Thyroid gland (tissue), 4 donors: ENCODE measurements around the gene JADE1.

Experiments
- POLR2A ChIP-seq, 2 donors: fragments of 450-650 bp; IDR thresholded peaks; one replicate each; pipeline ENCODE4 v1.6.1; 2017; ENCODE audit warnings: antibody characterized with exemption in 2 of 2, mild to moderate bottlenecking in 2 of 2, moderate library complexity in 1 of 2
- TF ChIP-seq, protein P1 (sequence below), 6 experiments: fragments of 200-600 bp in 3 of 6; fragments of 450-650 bp in 3 of 6; sonication (generic) in 3 of 6; IDR thresholded peaks; one replicate each; pipeline ENCODE4 v1.5.1; 2016 to 2019; ENCODE audit warnings: antibody characterized with exemption in 6 of 6, mild to moderate bottlenecking in 2 of 6, inconsistent platforms in 1 of 6, moderate library complexity in 1 of 6

DNA sequence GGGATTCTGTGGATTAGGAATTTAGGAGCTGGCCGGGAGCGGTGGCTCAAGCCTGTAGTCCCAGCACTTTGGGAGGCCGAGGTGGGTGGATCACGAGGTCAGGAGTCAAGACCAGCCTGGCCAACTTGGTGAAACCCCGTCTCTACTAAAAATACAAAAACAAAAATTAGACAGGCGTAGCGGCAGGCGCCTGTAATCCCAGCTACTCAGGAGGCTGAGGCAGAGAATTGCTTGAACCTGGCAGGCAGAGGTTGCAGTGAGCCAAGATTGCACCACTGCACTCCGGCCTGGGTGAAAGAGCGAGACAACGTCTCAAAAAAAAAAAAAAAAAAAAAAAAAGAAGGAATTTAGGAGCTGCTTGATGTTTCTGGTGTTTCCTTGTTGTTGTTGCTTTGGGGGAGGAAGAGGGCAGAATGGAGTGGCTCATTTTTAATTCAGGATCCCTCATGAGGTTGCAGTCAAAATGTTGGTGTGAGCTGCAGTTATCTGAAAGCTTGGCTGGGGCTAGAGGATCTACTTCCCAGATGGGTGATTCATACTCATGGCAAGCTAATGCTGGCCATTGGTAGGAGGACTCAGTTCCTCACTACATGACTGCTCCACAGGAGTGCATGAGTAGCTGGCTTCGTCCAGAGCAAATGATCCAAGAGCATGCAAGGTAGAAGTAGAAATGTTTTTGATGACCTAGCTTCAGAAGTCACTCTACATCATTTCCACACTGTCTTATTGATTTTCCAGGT is 26.5 kb upstream of the JADE1 start:
- TF ChIP-seq, protein P1, sequence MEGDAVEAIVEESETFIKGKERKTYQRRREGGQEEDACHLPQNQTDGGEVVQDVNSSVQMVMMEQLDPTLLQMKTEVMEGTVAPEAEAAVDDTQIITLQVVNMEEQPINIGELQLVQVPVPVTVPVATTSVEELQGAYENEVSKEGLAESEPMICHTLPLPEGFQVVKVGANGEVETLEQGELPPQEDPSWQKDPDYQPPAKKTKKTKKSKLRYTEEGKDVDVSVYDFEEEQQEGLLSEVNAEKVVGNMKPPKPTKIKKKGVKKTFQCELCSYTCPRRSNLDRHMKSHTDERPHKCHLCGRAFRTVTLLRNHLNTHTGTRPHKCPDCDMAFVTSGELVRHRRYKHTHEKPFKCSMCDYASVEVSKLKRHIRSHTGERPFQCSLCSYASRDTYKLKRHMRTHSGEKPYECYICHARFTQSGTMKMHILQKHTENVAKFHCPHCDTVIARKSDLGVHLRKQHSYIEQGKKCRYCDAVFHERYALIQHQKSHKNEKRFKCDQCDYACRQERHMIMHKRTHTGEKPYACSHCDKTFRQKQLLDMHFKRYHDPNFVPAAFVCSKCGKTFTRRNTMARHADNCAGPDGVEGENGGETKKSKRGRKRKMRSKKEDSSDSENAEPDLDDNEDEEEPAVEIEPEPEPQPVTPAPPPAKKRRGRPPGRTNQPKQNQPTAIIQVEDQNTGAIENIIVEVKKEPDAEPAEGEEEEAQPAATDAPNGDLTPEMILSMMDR (IDR thresholded peaks at IDR 0.05) = no peak
- TF ChIP-seq POLR2A (IDR thresholded peaks at IDR 0.05) = no peak
